Measurements from ENCODE around the gene CACNA2D4. TPM values are rescaled to one million over a fixed set of nuclear protein-coding genes. Genes with fewer than 3 reads are reported as not detected.

CACNA2D4 gene
- total RNA-seq, 4 donors from 2014 or later: 0.84 to 3.8 (median 3.4) TPM

DNA sequence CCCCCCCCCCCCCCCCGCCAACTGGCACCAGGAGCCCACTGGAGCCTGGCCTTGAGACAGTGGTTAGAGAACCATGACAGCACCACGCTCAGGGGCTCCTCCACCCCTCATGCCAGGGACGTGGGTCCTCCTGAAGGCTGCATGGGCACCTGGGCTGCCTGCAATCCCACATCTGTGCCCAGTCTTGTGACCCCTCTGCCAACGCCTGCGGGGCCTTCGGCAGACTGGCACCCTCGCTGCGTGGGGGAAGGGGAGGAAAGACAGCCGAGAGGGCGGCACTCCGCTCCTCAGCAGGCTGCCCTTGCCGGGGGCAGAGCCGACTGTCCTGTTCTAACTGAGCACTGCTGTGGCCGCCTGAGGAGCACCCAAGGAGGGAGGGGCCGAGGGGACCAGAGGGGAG, 92.1 kb downstream of the CACNA2D4 start:
- Histone ChIP-seq H3K36me3 (no peaks in the 10 kb centered on the region), H3K4me3 (no peak overlapping the region), H3K9me3 (no peaks in the 10 kb centered on the region), H3K27ac (replicated peaks in 1 of 4) (no peak overlapping the region), H3K4me1 (peaks cover 0 to 8% (median 3%) of the 10 kb centered on the region in 4 donors), H3K27me3 (peaks cover 0 to 98% (median 15%) of the 10 kb centered on the region in 4 donors)
- no peak for TF ChIP-seq POLR2A (IDR thresholded peaks at IDR 0.05; ENCODE audit: low read depth)
- TF ChIP-seq, protein P1, sequence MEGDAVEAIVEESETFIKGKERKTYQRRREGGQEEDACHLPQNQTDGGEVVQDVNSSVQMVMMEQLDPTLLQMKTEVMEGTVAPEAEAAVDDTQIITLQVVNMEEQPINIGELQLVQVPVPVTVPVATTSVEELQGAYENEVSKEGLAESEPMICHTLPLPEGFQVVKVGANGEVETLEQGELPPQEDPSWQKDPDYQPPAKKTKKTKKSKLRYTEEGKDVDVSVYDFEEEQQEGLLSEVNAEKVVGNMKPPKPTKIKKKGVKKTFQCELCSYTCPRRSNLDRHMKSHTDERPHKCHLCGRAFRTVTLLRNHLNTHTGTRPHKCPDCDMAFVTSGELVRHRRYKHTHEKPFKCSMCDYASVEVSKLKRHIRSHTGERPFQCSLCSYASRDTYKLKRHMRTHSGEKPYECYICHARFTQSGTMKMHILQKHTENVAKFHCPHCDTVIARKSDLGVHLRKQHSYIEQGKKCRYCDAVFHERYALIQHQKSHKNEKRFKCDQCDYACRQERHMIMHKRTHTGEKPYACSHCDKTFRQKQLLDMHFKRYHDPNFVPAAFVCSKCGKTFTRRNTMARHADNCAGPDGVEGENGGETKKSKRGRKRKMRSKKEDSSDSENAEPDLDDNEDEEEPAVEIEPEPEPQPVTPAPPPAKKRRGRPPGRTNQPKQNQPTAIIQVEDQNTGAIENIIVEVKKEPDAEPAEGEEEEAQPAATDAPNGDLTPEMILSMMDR (IDR thresholded peaks at IDR 0.05): no peak
- TF ChIP-seq EP300 (IDR thresholded peaks at IDR 0.05): no peak
- TF ChIP-seq POLR2AphosphoS5 (IDR thresholded peaks at IDR 0.05): no peak
- DNase-seq (ENCODE audit: extremely low spot score): no peak
- intact Hi-C loops (cut with DNase I): no loop called here
- 77% methylated on average over 7 of the region's 15 CpGs for WGBS

DNA sequence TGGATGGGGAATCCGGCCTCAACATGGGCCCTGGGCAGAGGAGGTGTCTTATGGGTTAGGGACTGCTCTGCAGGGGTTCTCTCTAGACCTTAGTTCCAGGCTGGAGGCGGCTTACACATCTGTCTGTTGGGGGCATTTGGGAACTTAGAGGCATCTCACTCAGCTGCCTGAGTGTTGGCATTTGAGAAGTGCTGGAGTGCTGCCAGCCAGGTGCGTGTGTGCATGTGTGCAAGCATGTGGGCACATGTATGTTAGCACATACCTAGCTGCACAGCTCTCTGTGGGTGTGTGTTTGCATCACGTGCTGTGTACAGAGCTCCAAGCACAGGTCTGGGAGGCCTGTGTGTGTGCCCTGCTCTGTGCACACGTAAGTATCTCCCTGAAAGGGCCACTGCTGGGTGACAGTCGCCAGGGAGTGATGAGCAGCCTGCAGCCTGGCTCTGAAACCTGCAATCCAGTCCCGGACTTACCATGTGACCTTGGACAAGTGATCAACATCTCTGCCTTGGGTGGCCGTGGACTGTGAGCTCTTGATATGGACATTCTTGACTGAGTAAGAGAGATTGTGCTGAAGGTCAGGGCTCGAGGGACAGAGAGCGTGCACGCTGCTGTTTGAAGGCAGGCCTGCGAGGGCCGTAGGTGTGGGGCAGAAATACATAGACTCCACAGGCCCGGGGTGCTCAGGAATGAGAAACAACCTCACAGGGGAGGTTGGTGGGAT, 92.9 kb downstream of the CACNA2D4 start:
- WGBS: 84% methylated on average over 10 of the region's 14 CpGs

DNA sequence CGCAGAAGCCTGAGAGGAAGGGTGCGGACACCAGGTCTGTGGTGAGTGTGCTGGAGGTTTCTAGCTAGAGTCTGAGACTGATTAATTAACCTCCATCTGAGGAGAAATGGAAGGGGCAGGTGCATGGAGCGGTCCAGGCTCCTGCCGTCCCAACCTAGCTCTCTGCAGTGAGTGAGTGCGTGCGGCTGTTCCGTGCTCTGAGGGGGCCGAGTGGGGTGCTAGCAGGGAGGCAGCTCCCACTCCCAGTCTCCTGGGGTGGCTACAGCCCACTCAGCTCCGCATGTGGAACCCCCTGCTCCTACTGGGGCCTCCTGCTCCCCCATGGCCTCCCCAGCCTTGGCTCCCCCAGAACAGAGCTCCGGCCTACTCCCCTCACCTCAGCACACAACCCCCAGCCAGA, 95.2 kb downstream of the CACNA2D4 start:
- Histone ChIP-seq H3K36me3 (no peaks in the 10 kb centered on the region), H3K4me1 (peaks cover 0 to 16% (median 8%) of the 10 kb centered on the region in 4 donors), H3K27me3 (peaks cover 0 to 91% (median 23%) of the 10 kb centered on the region in 4 donors), H3K4me3 (no peak overlapping the region), H3K9me3 (no peaks in the 10 kb centered on the region), H3K27ac (replicated peaks in 1 of 4) (no peak overlapping the region)
- TF ChIP-seq POLR2A (IDR thresholded peaks at IDR 0.05; ENCODE audit: low read depth) (no peak), POLR2AphosphoS5 (IDR thresholded peaks at IDR 0.05) (no peak)
- TF ChIP-seq, protein P1 (IDR thresholded peaks at IDR 0.05): no peak
- WGBS: 88% methylated on average over 4 of the region's 10 CpGs
- intact Hi-C loops (cut with DNase I): no loop called here
- DNase-seq (ENCODE audit: extremely low spot score): no peak

More for the DNA sequence above, 92.9 kb downstream of the CACNA2D4 start:
- H3K4me1 ChIP-seq: peaks cover 0 to 9% (median 2%) of the 10 kb centered on the region in 4 donors
- no peak overlapping the region for H3K4me3 ChIP-seq
- H3K27ac ChIP-seq (replicated peaks in 1 of 4): no peak overlapping the region
- no peaks in the 10 kb centered on the region for H3K9me3 ChIP-seq
- intact Hi-C loops (cut with DNase I): no loop called here
- no peak for DNase-seq (ENCODE audit: extremely low spot score)
- TF ChIP-seq, protein P1 (IDR thresholded peaks at IDR 0.05): no peak
- no peak for TF ChIP-seq POLR2A (IDR thresholded peaks at IDR 0.05; ENCODE audit: low read depth)
- no peak for TF ChIP-seq EP300 (IDR thresholded peaks at IDR 0.05)
- TF ChIP-seq POLR2AphosphoS5 (IDR thresholded peaks at IDR 0.05): no peak
- no peaks in the 10 kb centered on the region for H3K36me3 ChIP-seq
- peaks cover 0 to 98% (median 21%) of the 10 kb centered on the region in 4 donors for H3K27me3 ChIP-seq

DNA sequence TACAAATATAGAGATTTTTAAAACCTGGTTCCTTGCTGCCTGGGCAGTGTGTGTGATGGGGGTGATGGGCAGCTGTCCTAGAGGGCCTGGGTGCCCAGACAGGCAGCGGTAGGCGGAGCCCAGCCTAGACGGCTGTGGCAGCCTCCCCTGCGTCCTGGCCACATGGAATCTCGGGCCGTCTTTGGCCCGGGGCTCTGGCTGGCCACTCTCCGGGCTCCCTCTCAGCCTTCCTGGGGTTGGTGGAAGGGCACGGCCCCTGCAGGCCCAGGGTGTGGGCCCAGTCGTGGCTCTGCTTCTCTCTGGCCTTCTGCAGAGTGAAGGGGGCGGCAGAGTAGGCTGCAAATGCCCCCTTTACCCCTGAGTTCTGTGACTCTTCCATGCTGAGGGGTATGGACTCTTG, 95.8 kb downstream of the CACNA2D4 start:
- H3K27ac ChIP-seq (replicated peaks in 1 of 4): no peak overlapping the region
- H3K9me3 ChIP-seq: no peaks in the 10 kb centered on the region
- H3K4me3 ChIP-seq: no peak overlapping the region
- TF ChIP-seq EP300 (IDR thresholded peaks at IDR 0.05): no peak
- TF ChIP-seq POLR2A (IDR thresholded peaks at IDR 0.05; ENCODE audit: low read depth): no peak
- TF ChIP-seq POLR2AphosphoS5 (IDR thresholded peaks at IDR 0.05): no peak
- TF ChIP-seq, protein P1 (IDR thresholded peaks at IDR 0.05): no peak
- peaks cover 0 to 16% (median 8%) of the 10 kb centered on the region in 4 donors for H3K4me1 ChIP-seq
- H3K36me3 ChIP-seq: no peaks in the 10 kb centered on the region
- intact Hi-C loops (cut with DNase I): no loop called here
- WGBS: 82% methylated on average over 8 of the region's 11 CpGs
- no peak for DNase-seq (ENCODE audit: extremely low spot score)
- H3K27me3 ChIP-seq: peaks cover 0 to 85% (median 23%) of the 10 kb centered on the region in 4 donors

Data from esophagus muscularis mucosa (tissue), 4 donors.